IMR-90 (cell line): Measurements from ENCODE around the gene AAK1. TPM values are rescaled to one million over a fixed set of nuclear protein-coding genes. Genes with fewer than 3 reads are reported as not detected.

Experiments
- ATAC-seq: fragments of 200-7000 bp; cut with Tn5 transposase; 2 replicates; pipeline ENCODE4 v1.9.1; 2020; ENCODE audit warnings: low read depth, mild to moderate bottlenecking, moderate library complexity
- BruUV-seq: library from RNA; stranded (reverse); fragments of 400-500 nt; replicated peaks from 2 replicates; lab custom pipeline; 2021; lab: Mats Ljungman, UMichigan
- CTCF ChIA-PET: fragments of 300-600 bp; formaldehyde crosslinking; extraction: SDS; loops from one replicate; lab custom pipeline; 2021; ENCODE audit warnings: antibody characterized with exemption; lab: Yijun Ruan, JAX
- POLR2A ChIA-PET: fragments of 300-600 bp; sonication (Branson Sonifier 250); formaldehyde crosslinking; loops from one replicate; lab custom pipeline; 2022; ENCODE audit warnings: antibody characterized with exemption; ENCODE audit not compliant: unreplicated experiment; lab: Charles Lee
- DNase-seq: peaks from one replicate; pipeline ENCODE4 v3.0.0; 2013
- H2AFZ ChIP-seq: replicated peaks from 2 replicates; pipeline ENCODE3; 2013; ENCODE audit warnings: low read length, mild to moderate bottlenecking; ENCODE audit not compliant: poor library complexity
- H2AK5ac ChIP-seq: 2 replicates; pipeline ENCODE4 v1.6.1; 2013; ENCODE audit warnings: low read depth, low read length, inconsistent platforms
- H2AK9ac ChIP-seq: replicated peaks from 2 replicates; pipeline ENCODE3; 2013; ENCODE audit warnings: mild to moderate bottlenecking, low read depth, low read length, moderate library complexity; ENCODE audit not compliant: poor library complexity
- H2BK120ac ChIP-seq: 2 replicates; pipeline ENCODE4 v1.6.1; 2013; ENCODE audit warnings: low read depth, low read length, inconsistent platforms
- H2BK15ac ChIP-seq: 3 replicates; pipeline ENCODE4 v1.6.1; 2013; ENCODE audit warnings: low read depth, low read length, inconsistent platforms
- H2BK20ac ChIP-seq: 2 replicates; pipeline ENCODE4 v1.6.1; 2013; ENCODE audit warnings: low read depth, mild to moderate bottlenecking, inconsistent platforms, low read length, moderate library complexity
- H2BK5ac ChIP-seq: 2 replicates; pipeline ENCODE4 v1.6.1; 2013; ENCODE audit warnings: mild to moderate bottlenecking, low read depth, low read length, inconsistent platforms; ENCODE audit not compliant: poor library complexity, severe bottlenecking
- H3K14ac ChIP-seq: replicated peaks from 2 replicates; pipeline ENCODE4 v1.6.1; 2013; ENCODE audit warnings: low read depth, low read length, inconsistent platforms
- H3K18ac ChIP-seq: 2 replicates; pipeline ENCODE4 v1.6.1; 2013; ENCODE audit warnings: low read depth, low read length, control low read depth
- H3K23ac ChIP-seq: 2 replicates; pipeline ENCODE4 v1.6.1; 2013; ENCODE audit warnings: low read depth, low read length, inconsistent platforms
- H3K27ac ChIP-seq: 2 replicates; pipeline ENCODE4 v1.5.1; 2013; ENCODE audit warnings: mild to moderate bottlenecking, control low read depth, low read length; ENCODE audit not compliant: insufficient read depth
- H3K27me3 ChIP-seq: 2 replicates; pipeline ENCODE4 v1.6.1; 2013; ENCODE audit warnings: low read length; ENCODE audit not compliant: control insufficient read depth, insufficient read depth
- H3K36me3 ChIP-seq: 2 replicates; pipeline ENCODE4 v1.6.1; 2013; ENCODE audit warnings: low read length, mixed read lengths; ENCODE audit not compliant: control insufficient read depth, insufficient read depth
- H3K4ac ChIP-seq: 2 replicates; pipeline ENCODE4 v1.6.1; 2013; ENCODE audit warnings: low read depth, low read length, inconsistent platforms
- H3K4me1 ChIP-seq: 2 replicates; pipeline ENCODE4 v1.6.1; 2013; ENCODE audit warnings: low read length, mixed read lengths; ENCODE audit not compliant: control insufficient read depth, insufficient read depth
- H3K4me2 ChIP-seq: 2 replicates; pipeline ENCODE4 v1.6.1; 2013; ENCODE audit warnings: low read depth, mild to moderate bottlenecking, control low read depth, low read length, moderate library complexity
- H3K4me3 ChIP-seq: 2 replicates; pipeline ENCODE4 v1.5.1; 2013; ENCODE audit warnings: low read depth, mild to moderate bottlenecking, control low read depth, low read length, moderate library complexity; ENCODE audit not compliant: insufficient read depth
- H3K56ac ChIP-seq: 2 replicates; pipeline ENCODE4 v1.6.1; 2013; ENCODE audit warnings: low read length, inconsistent platforms; ENCODE audit not compliant: insufficient read depth; ENCODE audit errors: extremely low read depth
- H3K79me1 ChIP-seq, 2 experiments: 2 replicates each; pipeline ENCODE4 v1.6.1; 2013; ENCODE audit warnings: low read length in 2 of 2, inconsistent platforms in 1 of 2, low read depth in 1 of 2
- H3K9ac ChIP-seq: 2 replicates; pipeline ENCODE4 v1.6.1; 2013; ENCODE audit warnings: low read depth, low read length, control low read depth
- H3K9me1 ChIP-seq: 2 replicates; pipeline ENCODE4 v1.6.1; 2013; ENCODE audit warnings: low read length, inconsistent platforms; ENCODE audit not compliant: insufficient read depth
- H3K9me3 ChIP-seq: 2 replicates; pipeline ENCODE4 v1.6.1; 2013; ENCODE audit warnings: low read length; ENCODE audit not compliant: control insufficient read depth, insufficient read depth
- H4K20me1 ChIP-seq: 2 replicates; pipeline ENCODE4 v1.6.1; 2013; ENCODE audit warnings: low read length, inconsistent platforms; ENCODE audit not compliant: insufficient read depth
- H4K5ac ChIP-seq: 2 replicates; pipeline ENCODE4 v1.6.1; 2013; ENCODE audit warnings: mild to moderate bottlenecking, low read depth, low read length, control low read depth
- H4K8ac ChIP-seq, 2 experiments: 2 replicates each; pipeline ENCODE4 v1.6.1; 2013; ENCODE audit warnings: low read depth in 2 of 2, low read length in 2 of 2, control low read depth in 1 of 2, inconsistent platforms in 1 of 2
- H4K91ac ChIP-seq: 2 replicates; pipeline ENCODE4 v1.6.1; 2013; ENCODE audit warnings: low read depth, low read length, inconsistent platforms; ENCODE audit not compliant: insufficient read depth
- POLR2A ChIP-seq: IDR thresholded peaks from 2 replicates; pipeline ENCODE4 v1.6.1; 2012; ENCODE audit warnings: mild to moderate bottlenecking, low read depth, low read length
- WGBS, 2 experiments: methylation state at CpG; one replicate each; pipeline versions ENCODE4 v1.1.5 to v1.1.7; 2013; ENCODE audit warnings: missing lambda C conversion rate in 2 of 2; ENCODE audit not compliant: insufficient read length in 1 of 2; ENCODE audit errors: extremely low coverage in 2 of 2; 5-methylcytosine and 5-hydroxymethylcytosine counted together
- dilution Hi-C: fragments of 300-500 bp; cut with HindIII; formaldehyde crosslinking; loops from one replicate; pipeline ENCODE4 v1.14.3; 2018; ENCODE audit warnings: low sequenced_read_pairs; ENCODE audit not compliant: unreplicated experiment
- in situ Hi-C: fragments of 300-500 bp; cut with MboI; formaldehyde crosslinking; loops from 3 replicates; pipeline ENCODE4 v1.14.3; 2019; ENCODE audit warnings: low sequenced_read_pairs, inconsistent platforms, mixed read lengths
- intact Hi-C: fragments of 100-400 bp; cut with micrococcal nuclease; formaldehyde crosslinking; loops from 2 replicates; pipeline ENCODE4 v1.10.0; 2022
- polyA plus RNA-seq, 3 experiments: library from polyadenylated mRNA; depleted of rRNA; stranded (reverse); fragments of >200 nt; gene quantifications; 2 replicates each; pipeline ENCODE4 v1.2.3, GENCODE V29; 2012; ENCODE audit warnings: low replicate concordance in 1 of 3
- total RNA-seq: library from RNA; depleted of rRNA; stranded (reverse); fragments of >200 nt; gene quantifications from 2 replicates; pipeline ENCODE4 v1.2.3, GENCODE V29; 2012
- TF ChIP-seq, protein P1 (sequence below): conservative IDR thresholded peaks from 2 replicates; pipeline ENCODE4 v1.5.1; 2012; ENCODE audit warnings: mild to moderate bottlenecking, low read depth, low read length, improper control_type of control experiment

The AAK1 gene
- total and polyA plus RNA-seq, 2 of the 4 experiments (the other 2 are of a cell fraction) = 21.9 to 26.5 TPM

DNA sequence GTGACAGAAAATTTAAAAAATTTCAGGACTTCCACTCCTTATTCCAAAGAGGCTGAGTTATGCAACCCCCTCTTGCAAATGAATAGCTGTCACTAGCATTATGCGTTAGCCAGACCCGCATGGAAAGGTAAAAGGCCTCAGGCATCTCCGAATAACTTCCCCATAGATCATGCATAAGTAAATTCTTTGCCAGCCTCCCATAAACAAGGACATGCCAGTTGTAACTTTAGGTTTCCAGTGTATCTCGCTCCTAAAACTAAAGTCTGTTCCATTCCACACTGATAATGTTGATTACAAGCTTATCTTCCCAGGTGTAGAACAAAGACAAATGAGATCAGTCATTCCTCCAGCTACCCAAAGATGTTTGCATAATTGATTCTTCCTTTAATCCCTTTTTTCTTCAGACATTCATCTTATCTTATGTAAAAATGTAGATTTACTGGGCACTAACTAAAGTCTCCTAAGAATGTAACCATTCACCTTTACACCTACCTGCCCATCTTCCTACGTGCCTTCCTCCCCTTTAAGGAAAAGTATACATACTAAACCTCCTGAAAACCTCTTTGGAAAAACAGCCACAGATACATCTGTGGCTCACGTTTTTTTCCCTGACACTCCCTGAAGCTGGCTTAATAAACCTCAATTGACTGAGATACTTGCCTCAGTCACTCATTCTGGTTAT, 192.7 kb downstream of the AAK1 start:
- POLR2A ChIA-PET = no interaction called here
- Histone ChIP-seq H3K9me3 (no peaks in the 10 kb centered on the region), H4K91ac (no peak overlapping the region), H3K27ac (no peak overlapping the region), H3K36me3 (no peaks in the 10 kb centered on the region), H3K4me1 (0 out of 2 replicates have a peak, but pooled peaks cover 2% of the 10 kb centered on the region), H2BK120ac (no peak overlapping the region), H3K27me3 (no peaks in the 10 kb centered on the region), H3K4me2 (no peak overlapping the region), H4K20me1 (no peaks in the 10 kb centered on the region), H2BK20ac (no peak overlapping the region), H3K56ac (no peak overlapping the region), H3K9ac (no peak overlapping the region), H2AFZ (no peak overlapping the region), H2AK9ac (no peak overlapping the region), H3K9me1 (no peaks in the 10 kb centered on the region), H3K4ac (no peak overlapping the region), H4K5ac (no peak overlapping the region), H2AK5ac (no peak overlapping the region), H3K23ac (no peak overlapping the region), H3K79me1 (no peaks in the 10 kb centered on the region), H2BK5ac (no peak overlapping the region), H3K4me3 (no peak overlapping the region), H4K8ac (no peak overlapping the region), H3K14ac (no peak overlapping the region), H2BK15ac (no peak overlapping the region), H3K18ac (no peak overlapping the region)
- DNase-seq (no peak), ATAC-seq (no peak)
- WGBS, 2 experiments = 47% methylated on average over 5 of the region's 6 CpGs; no CpG with 5 or more reads in 1 of the 2 experiments
- no TSS peak for BruUV-seq
- CTCF ChIA-PET = interaction anchor here (0.6 to 1.9 kb wide), 2 partner anchors 14 to 807 kb away, joined by 6 read pairs; partner anchors contain the start of genes NFU1 and PCYOX1
- in situ Hi-C loops = no loop called here
- intact Hi-C loops = no loop called here
- TF ChIP-seq, protein P1, sequence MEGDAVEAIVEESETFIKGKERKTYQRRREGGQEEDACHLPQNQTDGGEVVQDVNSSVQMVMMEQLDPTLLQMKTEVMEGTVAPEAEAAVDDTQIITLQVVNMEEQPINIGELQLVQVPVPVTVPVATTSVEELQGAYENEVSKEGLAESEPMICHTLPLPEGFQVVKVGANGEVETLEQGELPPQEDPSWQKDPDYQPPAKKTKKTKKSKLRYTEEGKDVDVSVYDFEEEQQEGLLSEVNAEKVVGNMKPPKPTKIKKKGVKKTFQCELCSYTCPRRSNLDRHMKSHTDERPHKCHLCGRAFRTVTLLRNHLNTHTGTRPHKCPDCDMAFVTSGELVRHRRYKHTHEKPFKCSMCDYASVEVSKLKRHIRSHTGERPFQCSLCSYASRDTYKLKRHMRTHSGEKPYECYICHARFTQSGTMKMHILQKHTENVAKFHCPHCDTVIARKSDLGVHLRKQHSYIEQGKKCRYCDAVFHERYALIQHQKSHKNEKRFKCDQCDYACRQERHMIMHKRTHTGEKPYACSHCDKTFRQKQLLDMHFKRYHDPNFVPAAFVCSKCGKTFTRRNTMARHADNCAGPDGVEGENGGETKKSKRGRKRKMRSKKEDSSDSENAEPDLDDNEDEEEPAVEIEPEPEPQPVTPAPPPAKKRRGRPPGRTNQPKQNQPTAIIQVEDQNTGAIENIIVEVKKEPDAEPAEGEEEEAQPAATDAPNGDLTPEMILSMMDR = no peak
- no peak for TF ChIP-seq POLR2A
- dilution Hi-C loops = no loop called here
